ENCODE results near the gene SVBP.

DNA sequence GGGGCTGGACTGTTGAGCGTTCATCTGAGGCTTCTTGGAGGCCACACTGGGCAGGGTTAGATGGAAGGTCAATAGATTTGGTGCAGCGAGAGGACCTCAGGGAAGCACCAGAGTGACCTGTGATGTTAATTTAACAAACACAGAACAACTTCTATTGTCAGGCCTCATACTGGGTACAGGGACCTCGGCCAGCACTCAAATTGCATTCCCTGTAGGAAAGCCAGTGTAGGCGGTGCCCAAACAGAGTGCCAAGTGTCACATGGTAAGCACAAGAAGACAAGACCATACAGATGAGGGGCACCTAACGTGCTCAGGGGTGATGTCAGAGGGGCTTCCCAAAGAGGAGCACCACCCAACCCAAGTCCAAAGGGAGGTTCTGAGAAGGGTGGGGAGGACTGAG is 31.1 kb downstream of the SVBP start:
- TF ChIP-seq ZBTB7A (tag by site-specific recombination; IDR thresholded peaks at IDR 0.05; ENCODE audit: low read depth) (no peak), ZNF747 (tag by site-specific recombination; IDR thresholded peaks at IDR 0.05) (no peak), ZNF132 (tag by site-specific recombination; IDR thresholded peaks at IDR 0.05; ENCODE audit: borderline replicate concordance) (no peak), CTCF (tag by site-specific recombination; IDR thresholded peaks at IDR 0.05) (no peak)
- TF ChIP-seq, protein P1, sequence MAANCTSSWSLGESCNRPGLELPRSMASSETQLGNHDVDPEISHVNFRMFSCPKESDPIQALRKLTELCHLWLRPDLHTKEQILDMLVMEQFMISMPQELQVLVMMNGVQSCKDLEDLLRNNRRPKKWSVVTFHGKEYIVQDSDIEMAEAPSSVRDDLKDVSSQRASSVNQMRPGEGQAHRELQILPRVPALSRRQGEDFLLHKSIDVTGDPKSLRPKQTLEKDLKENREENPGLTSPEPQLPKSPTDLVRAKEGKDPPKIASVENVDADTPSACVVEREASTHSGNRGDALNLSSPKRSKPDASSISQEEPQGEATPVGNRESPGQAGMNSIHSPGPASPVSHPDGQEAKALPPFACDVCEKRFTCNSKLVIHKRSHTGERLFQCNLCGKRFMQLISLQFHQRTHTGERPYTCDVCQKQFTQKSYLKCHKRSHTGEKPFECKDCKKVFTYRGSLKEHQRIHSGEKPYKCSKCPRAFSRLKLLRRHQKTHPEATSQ (tag by site-specific recombination; IDR thresholded peaks at IDR 0.05), result no peak
